Measurements from ENCODE around the gene DCST1. TPM values are rescaled to one million over a fixed set of nuclear protein-coding genes. Genes with fewer than 3 reads are reported as not detected.

Gene DCST1
- total RNA-seq, 1 experiment from 2014 or later = 0.15 TPM

DNA sequence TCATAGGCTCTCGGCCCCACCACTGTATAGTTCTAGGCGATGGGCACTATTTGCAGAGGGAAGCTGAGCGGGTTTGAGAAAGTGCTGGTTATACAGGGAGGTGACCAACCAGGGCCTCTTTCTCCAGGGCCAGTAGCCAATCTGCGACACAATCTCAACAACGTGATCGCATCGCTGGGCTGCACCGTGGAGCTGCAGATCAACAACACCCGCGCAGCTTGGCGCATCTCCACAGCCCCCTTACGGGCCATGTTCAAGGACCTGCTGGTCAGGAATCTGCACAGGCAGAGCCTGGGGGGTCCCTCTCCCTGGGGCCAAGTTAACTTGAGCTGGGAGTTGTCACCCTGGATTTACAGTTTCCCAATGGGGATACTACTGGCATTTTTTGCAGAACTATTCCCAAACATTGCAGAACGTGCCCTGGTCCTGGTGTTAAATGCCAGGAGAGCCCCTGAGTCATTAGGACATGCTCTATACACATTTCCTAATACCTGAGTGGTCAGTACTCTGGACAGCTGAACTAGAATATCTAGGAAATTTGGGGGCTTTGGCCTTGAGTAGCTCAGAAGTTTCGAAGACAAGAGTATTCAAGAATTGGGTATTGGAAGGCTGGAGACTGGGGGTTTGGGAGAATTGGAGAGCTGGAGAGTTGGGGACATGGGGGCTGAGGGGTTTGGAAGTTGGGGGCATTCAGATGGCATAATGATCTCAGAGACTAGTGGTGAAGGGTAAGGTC is 6.9 kb downstream of the DCST1 start (continued):
- TF ChIP-seq, protein P1, sequence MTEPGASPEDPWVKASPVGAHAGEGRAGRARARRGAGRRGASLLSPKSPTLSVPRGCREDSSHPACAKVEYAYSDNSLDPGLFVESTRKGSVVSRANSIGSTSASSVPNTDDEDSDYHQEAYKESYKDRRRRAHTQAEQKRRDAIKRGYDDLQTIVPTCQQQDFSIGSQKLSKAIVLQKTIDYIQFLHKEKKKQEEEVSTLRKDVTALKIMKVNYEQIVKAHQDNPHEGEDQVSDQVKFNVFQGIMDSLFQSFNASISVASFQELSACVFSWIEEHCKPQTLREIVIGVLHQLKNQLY (CRISPR knock-in tag; IDR thresholded peaks at IDR 0.05) = no peak
- TF ChIP-seq ZBTB21 (CRISPR knock-in tag; IDR thresholded peaks at IDR 0.05; ENCODE audit: borderline replicate concordance) (no peak), SP1 (CRISPR knock-in tag; conservative IDR thresholded peaks at IDR 0.05) (no peak), SMAD3 (CRISPR knock-in tag; IDR thresholded peaks at IDR 0.05; ENCODE audit: borderline replicate concordance) (no peak), ESRRA (CRISPR knock-in tag; IDR thresholded peaks at IDR 0.05; ENCODE audit: borderline replicate concordance) (no peak), RELA (CRISPR knock-in tag; IDR thresholded peaks at IDR 0.05; ENCODE audit: borderline replicate concordance) (no peak), FOXP1 (CRISPR knock-in tag; IDR thresholded peaks at IDR 0.05; ENCODE audit: borderline replicate concordance) (no peak)
- TF ChIP-seq, protein P2, sequence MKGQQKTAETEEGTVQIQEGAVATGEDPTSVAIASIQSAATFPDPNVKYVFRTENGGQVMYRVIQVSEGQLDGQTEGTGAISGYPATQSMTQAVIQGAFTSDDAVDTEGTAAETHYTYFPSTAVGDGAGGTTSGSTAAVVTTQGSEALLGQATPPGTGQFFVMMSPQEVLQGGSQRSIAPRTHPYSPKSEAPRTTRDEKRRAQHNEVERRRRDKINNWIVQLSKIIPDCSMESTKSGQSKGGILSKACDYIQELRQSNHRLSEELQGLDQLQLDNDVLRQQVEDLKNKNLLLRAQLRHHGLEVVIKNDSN (CRISPR knock-in tag; IDR thresholded peaks at IDR 0.05) = no peak
- TF ChIP-seq, protein P3, sequence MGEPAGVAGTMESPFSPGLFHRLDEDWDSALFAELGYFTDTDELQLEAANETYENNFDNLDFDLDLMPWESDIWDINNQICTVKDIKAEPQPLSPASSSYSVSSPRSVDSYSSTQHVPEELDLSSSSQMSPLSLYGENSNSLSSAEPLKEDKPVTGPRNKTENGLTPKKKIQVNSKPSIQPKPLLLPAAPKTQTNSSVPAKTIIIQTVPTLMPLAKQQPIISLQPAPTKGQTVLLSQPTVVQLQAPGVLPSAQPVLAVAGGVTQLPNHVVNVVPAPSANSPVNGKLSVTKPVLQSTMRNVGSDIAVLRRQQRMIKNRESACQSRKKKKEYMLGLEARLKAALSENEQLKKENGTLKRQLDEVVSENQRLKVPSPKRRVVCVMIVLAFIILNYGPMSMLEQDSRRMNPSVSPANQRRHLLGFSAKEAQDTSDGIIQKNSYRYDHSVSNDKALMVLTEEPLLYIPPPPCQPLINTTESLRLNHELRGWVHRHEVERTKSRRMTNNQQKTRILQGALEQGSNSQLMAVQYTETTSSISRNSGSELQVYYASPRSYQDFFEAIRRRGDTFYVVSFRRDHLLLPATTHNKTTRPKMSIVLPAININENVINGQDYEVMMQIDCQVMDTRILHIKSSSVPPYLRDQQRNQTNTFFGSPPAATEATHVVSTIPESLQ (CRISPR knock-in tag; IDR thresholded peaks at IDR 0.05) = no peak

DNA sequence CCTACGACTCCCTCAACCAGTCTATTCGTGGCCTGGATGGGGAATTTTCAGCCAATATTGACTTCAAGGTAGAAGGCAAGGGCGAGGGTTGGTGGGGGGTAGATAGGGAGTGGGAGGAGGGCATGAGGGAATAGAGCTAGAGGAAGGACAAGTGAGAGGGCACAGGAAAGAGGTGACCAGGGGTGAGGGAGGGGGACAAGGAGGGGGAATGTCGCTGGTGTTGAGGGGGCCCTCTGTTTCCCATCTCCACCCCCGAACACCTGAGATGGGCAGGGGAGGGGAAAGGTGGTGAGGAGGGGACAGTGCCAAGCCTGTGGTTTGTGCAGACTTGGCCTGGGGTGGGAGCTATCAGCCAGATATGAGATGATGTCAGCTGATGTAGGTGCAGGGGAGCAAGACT is 9.2 kb downstream of the DCST1 start:
- ATAC-seq (no peak), DNase-seq (ENCODE audit: low spot score) (no peak)
- CTCF ChIA-PET = interaction anchor here (1.0 to 5.6 kb wide), 6 partner anchors 8 to 124 kb away, joined by 3 to 137 read pairs (median 28); partner anchors contain the start of genes ADAM15, EFNA4 and PBXIP1
- H3K27me3 Mint-ChIP-seq (ENCODE audit: low read depth) = peaks cover 4% of the 10 kb centered on the region
- peaks cover 19% of the 10 kb centered on the region for H3K4me1 Mint-ChIP-seq
- no peaks in the 10 kb centered on the region for H3K36me3 Mint-ChIP-seq
- TF ChIP-seq, protein P4, sequence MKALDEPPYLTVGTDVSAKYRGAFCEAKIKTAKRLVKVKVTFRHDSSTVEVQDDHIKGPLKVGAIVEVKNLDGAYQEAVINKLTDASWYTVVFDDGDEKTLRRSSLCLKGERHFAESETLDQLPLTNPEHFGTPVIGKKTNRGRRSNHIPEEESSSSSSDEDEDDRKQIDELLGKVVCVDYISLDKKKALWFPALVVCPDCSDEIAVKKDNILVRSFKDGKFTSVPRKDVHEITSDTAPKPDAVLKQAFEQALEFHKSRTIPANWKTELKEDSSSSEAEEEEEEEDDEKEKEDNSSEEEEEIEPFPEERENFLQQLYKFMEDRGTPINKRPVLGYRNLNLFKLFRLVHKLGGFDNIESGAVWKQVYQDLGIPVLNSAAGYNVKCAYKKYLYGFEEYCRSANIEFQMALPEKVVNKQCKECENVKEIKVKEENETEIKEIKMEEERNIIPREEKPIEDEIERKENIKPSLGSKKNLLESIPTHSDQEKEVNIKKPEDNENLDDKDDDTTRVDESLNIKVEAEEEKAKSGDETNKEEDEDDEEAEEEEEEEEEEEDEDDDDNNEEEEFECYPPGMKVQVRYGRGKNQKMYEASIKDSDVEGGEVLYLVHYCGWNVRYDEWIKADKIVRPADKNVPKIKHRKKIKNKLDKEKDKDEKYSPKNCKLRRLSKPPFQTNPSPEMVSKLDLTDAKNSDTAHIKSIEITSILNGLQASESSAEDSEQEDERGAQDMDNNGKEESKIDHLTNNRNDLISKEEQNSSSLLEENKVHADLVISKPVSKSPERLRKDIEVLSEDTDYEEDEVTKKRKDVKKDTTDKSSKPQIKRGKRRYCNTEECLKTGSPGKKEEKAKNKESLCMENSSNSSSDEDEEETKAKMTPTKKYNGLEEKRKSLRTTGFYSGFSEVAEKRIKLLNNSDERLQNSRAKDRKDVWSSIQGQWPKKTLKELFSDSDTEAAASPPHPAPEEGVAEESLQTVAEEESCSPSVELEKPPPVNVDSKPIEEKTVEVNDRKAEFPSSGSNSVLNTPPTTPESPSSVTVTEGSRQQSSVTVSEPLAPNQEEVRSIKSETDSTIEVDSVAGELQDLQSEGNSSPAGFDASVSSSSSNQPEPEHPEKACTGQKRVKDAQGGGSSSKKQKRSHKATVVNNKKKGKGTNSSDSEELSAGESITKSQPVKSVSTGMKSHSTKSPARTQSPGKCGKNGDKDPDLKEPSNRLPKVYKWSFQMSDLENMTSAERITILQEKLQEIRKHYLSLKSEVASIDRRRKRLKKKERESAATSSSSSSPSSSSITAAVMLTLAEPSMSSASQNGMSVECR (CRISPR knock-in tag; IDR thresholded peaks at IDR 0.05; ENCODE audit: borderline replicate concordance) = no peak
- no peak for TF ChIP-seq HMGA2 (CRISPR knock-in tag; IDR thresholded peaks at IDR 0.05)
- TF ChIP-seq, protein P5, sequence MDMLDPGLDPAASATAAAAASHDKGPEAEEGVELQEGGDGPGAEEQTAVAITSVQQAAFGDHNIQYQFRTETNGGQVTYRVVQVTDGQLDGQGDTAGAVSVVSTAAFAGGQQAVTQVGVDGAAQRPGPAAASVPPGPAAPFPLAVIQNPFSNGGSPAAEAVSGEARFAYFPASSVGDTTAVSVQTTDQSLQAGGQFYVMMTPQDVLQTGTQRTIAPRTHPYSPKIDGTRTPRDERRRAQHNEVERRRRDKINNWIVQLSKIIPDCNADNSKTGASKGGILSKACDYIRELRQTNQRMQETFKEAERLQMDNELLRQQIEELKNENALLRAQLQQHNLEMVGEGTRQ (CRISPR knock-in tag; IDR thresholded peaks at IDR 0.05) = no peak
- no peak for TF ChIP-seq NR1H2 (CRISPR knock-in tag; IDR thresholded peaks at IDR 0.05)
- no peak for TF ChIP-seq ZNF423 (CRISPR knock-in tag; IDR thresholded peaks at IDR 0.05)
- no peak for TF ChIP-seq IRF2 (CRISPR knock-in tag; IDR thresholded peaks at IDR 0.05; ENCODE audit: borderline replicate concordance, low read depth)
- no peak for TF ChIP-seq ESRRA (CRISPR knock-in tag; IDR thresholded peaks at IDR 0.05; ENCODE audit: borderline replicate concordance)
- TF ChIP-seq, protein P6, sequence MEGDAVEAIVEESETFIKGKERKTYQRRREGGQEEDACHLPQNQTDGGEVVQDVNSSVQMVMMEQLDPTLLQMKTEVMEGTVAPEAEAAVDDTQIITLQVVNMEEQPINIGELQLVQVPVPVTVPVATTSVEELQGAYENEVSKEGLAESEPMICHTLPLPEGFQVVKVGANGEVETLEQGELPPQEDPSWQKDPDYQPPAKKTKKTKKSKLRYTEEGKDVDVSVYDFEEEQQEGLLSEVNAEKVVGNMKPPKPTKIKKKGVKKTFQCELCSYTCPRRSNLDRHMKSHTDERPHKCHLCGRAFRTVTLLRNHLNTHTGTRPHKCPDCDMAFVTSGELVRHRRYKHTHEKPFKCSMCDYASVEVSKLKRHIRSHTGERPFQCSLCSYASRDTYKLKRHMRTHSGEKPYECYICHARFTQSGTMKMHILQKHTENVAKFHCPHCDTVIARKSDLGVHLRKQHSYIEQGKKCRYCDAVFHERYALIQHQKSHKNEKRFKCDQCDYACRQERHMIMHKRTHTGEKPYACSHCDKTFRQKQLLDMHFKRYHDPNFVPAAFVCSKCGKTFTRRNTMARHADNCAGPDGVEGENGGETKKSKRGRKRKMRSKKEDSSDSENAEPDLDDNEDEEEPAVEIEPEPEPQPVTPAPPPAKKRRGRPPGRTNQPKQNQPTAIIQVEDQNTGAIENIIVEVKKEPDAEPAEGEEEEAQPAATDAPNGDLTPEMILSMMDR (IDR thresholded peaks at IDR 0.05) = no peak
- TF ChIP-seq SOX15 (CRISPR knock-in tag; IDR thresholded peaks at IDR 0.05) = no peak
- TF ChIP-seq, protein P7, sequence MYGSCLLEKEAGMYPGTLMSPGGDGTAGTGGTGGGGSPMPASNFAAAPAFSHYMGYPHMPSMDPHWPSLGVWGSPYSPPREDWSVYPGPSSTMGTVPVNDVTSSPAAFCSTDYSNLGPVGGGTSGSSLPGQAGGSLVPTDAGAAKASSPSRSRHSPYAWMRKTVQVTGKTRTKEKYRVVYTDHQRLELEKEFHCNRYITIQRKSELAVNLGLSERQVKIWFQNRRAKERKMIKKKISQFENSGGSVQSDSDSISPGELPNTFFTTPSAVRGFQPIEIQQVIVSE (CRISPR knock-in tag; IDR thresholded peaks at IDR 0.05; ENCODE audit: borderline replicate concordance) = no peak
- TF ChIP-seq ZNF416 (CRISPR knock-in tag; IDR thresholded peaks at IDR 0.05) = no peak
- H3K9me3 Mint-ChIP-seq = no peaks in the 10 kb centered on the region
- no peak overlapping the region for H3K27ac Mint-ChIP-seq
- no peak overlapping the region for H3K4me3 Mint-ChIP-seq
- POLR2A ChIA-PET = no interaction called here
